Left forelimb (tissue), 1 donor: ENCODE results near the gene STMP1.
"Not testable (repeated sequence)": the region's sequence is repeated elsewhere in the genome, so short reads cannot be mapped to it uniquely, and the experiment has no call there.

Experiments
- DNase-seq: peaks from one replicate; pipeline ENCODE4 v3.0.0-alpha.2; 2018; ENCODE audit warnings: low spot score

Gene STMP1

DNA sequence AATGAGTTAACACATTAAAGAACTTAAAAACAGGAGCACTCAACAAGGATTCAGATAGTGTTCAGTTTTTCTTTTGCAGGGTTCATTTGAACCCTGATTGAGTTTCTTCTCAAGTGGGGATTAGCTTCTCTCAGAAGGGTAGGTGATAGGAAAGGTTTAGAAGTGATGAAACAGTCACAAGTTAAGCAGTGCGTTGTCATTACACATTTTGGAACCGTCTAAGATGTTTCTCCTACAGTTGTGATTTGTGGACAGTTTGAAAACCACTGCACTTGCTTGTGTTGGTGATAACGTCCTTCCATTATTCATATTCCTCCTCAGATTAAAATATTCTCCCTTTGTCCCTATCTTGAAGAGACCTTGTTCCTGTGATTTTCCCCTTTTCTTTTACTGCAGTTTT lies 2.7 kb downstream of the STMP1 start:
- DNase-seq = no peak

DNA sequence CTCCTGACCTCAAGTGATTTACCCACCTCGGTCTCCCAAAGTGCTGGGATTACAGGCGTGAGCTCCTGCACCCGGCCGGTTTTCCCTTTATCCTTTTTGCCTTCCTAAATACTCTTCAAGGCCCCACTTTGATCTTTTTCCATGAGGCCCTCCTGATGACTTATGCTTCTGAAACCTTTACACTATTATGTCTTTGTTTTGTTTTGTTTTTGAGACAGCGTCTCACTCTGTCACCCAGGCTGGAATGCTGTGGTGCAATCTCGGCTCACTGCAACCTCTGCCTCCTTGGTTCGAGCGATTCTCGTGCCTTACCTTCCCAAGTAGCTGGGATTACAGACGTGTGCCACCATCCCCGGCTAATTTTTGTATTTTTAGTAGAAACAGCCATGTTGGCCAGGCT lies 3.8 kb downstream of the STMP1 start:
- no peak for DNase-seq

- no peak for DNase-seq
Measured at GRCh38 chr7:135666846-135667245, 4.5 kb downstream of the STMP1 start.

DNA sequence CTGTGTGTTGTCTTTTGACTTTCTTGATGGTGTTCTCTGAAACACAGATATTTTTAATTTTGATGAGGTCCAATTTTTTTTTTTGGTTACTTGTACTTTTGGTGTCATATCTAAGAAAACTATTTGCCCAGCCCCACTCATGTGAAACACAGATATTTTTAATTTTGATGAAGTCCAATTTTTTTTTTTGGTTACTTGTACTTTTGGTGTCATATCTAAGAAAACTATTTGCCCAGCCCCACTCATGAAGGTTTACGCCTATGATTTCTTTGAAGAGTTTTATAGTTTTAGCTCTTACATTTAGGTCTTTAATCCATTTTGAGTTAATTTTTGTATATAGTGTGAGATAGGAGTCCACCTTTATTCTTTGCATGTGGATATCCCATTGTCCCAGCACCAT lies 5.3 kb downstream of the STMP1 start:
- DNase-seq = not testable (repeated sequence)

DNA sequence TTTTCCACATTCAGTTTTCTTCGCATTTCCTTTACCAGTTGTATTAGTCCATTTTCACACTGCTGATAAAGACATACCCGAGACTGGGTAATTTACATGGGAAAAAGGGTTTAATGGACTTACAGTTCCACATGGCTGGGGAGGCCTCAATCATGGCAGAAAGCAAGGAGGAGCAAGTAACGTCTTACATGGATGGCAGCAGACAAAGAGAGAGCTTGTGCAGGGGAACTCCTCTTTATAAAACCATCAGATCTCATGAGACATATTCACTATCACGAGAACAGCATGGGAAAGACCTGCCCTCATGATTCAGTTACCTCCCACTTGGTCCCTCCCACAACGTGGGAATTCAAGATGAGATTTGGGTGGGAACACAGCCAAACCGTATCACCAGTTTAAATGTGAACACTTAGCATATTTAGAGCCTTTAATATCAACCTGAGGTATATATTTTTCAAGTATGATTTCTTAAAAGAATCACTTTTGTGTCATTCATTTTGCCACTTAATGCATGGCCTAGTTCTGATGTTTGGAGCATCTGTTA lies 6.6 kb downstream of the STMP1 start:
- not testable (repeated sequence) for DNase-seq

DNA sequence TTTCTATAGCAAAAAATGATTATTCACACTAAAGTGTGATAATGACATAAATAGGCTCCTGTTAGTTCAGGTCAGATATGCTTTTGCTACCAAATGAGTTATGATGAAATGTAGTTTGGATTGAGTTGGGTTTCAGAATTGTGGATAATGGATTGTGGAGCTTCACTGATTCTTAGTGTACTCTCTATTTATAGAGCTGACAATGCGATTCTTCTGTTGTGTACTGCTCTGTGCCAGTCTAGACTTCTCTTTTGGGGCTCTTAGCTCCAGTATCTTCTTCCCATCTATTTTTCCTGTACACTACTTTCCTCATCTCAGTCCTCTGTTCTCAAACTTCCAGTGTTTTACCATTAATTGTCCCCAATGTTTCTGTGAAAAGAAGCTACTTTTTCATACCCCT lies 7.5 kb downstream of the STMP1 start:
- no peak for DNase-seq

- DNase-seq = no peak
Measured at GRCh38 chr7:135670179-135670578, 7.9 kb downstream of the STMP1 start.

GRCh38 chr7:135672560-135673359 lies 10.4 kb downstream of the STMP1 start:
- no peak for DNase-seq

DNA sequence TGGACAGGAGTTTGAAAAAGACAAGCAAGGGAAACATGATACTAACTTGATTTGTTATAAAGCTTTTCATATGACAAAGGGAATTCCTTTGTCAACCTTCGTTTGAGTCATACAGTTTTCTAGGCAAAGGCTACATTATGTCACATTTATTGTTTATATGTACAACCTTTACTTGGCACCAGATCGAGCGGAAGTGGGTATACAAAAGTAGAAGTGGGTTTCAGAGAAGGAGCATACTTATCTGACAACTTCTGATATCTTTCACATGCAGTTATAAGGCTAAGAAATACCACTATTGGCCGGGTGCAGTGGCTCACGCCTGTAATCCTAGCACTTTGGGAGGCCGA lies 11.0 kb downstream of the STMP1 start:
- no peak for DNase-seq

- no peak for DNase-seq
Measured at GRCh38 chr7:135678612-135679575, 16.6 kb downstream of the STMP1 start.

- DNase-seq = no peak
Measured at GRCh38 chr7:135681762-135682161, 19.4 kb downstream of the STMP1 start.

DNA sequence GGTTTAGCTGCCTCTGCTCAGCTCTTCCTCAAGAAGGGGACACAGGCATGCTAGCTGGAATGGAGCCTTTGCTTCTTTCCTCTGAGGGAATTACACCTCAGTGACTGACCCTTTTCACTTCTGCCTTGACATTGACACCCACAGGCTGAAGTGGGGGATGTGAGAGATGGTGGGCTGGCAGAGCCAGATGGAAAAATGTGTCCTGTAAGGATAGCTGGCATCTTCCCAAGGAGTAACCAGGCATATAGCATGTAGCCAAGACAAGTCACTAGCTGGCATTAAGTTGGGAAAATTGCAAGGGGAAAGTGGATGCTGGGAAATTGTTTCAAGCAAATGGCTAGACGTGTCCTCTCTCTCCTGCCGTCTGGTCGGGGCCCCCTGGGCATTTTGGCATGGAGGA lies 19.9 kb downstream of the STMP1 start:
- DNase-seq = no peak

DNA sequence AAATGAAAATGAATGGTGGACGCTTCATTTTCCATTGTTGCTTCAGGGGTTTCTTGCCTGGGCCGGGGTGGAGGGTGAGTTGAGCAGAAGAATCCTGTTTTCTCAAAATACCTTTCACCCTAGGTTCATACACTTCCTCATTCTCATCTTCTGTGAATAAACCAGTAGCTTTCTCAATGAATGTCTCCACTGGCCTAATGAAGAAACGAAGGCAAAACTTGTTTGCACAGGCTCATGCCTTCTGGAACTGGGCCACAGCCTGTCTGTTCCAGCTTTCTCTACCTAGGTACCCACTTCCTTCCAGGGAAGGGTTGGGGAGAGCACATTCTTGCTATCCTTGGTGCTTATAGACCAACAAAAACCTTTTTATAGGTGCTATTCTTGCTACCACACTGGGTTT lies 21.3 kb downstream of the STMP1 start:
- no peak for DNase-seq

GRCh38 chr7:135684136-135684535 lies 21.8 kb downstream of the STMP1 start:
- no peak for DNase-seq

GRCh38 chr7:135684699-135685098 lies 22.4 kb downstream of the STMP1 start:
- no peak for DNase-seq

GRCh38 chr7:135685306-135686084 lies 23.2 kb downstream of the STMP1 start:
- DNase-seq = no peak

DNA sequence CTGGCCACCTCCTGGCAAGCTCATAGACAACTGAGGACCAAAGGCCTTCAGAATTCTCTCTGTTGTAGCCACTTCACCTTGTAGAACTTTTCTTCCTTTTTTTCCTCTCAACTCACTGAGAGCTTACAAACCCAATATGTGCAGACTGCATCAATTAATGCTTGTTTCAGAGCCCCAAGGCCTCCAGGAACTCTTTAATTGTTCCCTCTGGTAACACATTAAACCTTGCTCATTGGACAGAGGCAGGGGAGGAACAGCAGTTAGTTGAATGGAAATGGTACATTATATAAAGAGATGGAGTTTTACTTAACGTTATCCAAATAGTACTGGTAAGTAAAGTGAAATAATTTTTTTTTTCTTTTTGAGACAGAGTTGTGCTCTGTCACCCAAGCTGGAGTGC lies 25.2 kb downstream of the STMP1 start:
- DNase-seq = no peak

DNA sequence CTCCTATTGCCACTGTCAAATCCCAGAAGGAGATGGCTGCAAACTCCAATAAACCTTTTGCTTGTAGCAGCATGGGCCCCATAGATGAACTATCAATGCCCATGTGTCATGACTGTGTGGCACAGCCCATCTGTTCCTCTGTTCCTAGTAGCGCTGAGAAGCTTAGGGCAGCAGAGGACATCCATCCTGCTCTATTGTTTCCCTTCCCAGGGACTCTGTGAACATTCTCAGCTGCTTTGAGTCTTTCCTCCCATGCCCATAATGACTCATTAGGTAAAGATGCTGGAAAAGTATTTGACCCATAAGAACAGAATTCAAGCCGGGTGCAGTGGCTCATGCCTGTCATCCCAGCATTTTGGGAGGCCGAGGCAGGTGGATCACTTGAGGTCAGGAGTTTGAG lies 28.3 kb downstream of the STMP1 start:
- no peak for DNase-seq

DNA sequence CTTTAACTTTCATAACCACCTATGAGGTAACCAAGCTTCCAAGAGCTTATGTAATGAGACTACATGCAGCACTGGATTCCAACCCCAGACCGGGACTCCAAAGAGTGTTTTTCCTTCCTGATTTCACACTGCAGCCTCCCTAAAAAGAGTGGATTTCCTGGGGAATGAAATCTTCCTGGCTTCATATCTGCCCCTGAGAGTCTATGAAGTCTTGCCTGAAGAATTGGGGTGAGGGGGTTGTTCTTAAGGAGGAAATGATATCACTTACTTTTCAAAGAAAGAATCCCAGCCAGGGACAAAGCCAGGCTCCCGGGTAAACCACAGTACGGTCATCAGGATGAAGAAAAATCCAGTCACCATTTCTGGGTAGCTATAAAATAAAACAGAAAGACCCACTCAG lies 29.7 kb downstream of the STMP1 start:
- no peak for DNase-seq

DNA sequence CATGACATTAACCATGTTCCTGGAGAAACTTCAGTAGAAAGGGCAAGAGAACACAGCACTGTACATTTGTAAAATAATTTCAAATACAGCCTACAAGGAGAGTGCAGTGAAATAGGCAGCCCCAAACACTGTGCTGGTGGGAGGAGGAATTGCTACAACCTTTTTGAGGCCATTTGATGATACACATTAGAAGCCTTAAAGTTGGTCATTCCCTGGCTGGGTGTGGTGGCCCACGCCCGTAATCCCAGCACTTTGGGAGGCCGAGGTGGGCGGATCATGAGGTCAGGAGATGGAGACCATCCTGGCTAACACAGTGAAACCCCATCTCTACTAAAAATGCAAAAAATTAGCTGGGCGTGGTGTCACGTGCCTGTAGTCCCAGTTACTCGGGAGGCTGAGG lies 30.3 kb downstream of the STMP1 start:
- not testable (repeated sequence) for DNase-seq

DNA sequence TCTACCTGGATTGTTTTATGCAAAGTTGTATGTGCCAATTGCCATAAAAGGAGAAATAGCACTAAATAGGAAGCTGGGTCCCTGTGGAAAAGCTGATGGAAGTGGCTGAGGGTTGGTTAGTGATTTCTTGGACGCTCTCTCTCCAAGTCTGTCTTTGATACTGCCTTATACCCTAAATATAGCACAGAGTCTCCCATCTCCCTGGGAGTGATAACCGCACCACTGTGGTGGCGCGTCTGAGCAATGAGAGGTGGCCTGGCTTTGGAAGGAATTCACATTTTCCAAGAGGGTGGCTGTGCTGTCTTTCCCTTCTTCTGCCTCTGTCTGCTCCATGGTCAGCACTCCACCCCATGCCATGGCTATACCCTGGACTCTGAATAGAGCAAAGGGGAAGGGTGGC lies 31.2 kb downstream of the STMP1 start:
- DNase-seq = no peak
